GM19468 (cell line): ENCODE results near the gene PTTG1IP2.

Source experiments
- ATAC-seq: cut with Tn5 transposase; IDR thresholded peaks from one replicate; pipeline ENCODE4 v1.9.1; 2021; ENCODE audit warnings: mild to moderate bottlenecking, moderate library complexity, moderate number of reproducible peaks; ENCODE audit not compliant: unreplicated experiment; ENCODE audit errors: extremely low read depth

PTTG1IP2 gene

DNA sequence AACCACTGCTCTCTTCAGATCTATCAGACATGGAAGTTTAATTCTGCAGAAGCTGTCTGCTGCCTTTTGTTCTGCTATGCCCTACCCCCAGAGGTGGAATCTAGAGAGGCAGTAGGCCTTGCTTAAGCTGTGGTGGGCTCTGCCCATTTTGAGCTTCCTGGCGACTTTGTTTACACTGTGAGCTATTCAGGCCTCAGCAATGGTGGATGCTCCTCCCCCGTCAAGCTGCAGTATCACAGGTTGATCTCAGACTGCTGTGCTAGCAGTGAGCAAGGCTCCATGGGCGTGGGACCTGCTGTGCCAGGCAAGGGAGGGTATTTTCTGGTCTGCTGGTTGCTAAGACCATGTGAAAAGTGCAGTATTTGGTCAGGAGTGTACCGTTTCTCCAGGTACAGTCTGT, 81.6 kb downstream of the PTTG1IP2 start:
- ATAC-seq = no peak

DNA sequence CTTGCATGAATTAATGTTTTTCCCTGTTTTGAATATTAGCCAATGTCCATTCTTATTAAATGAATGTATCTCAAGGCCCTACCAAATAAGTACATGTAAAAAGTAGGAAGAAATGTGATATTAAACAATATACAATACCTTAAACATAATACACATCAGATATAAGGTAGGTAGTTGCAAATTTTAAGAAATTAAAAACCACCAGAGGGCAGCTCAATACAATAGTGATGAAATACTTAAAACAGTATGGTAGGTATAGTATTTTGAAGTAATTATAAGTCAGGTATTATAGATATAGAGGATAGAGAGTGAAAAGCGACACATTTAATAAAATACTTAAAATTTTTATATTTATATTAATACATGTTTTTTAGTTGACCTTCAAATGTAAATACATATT, 83.1 kb downstream of the PTTG1IP2 start:
- ATAC-seq = no peak

DNA sequence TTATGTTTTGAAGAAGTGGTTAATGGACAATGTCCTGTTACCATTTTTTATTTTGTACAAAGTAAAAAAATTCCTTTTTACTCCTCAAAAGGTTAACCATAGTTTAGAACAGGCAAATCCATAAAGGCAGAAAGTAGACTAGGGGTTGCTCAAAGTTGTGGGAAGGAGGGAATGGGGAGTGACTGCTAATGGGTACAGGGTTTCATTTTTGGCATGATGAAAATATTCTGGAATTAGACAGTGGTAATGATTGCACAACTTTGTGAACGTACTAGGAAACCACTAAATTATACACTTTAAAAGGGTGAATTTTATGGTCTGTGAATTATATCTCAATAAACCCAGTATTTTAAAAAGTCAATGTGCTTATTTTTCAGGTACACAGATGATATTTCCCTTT, 91.3 kb downstream of the PTTG1IP2 start:
- ATAC-seq = no peak
